H1 (cell line): ENCODE measurements around the gene NKD2. TPM values are rescaled to one million over a fixed set of nuclear protein-coding genes. Genes with fewer than 3 reads are reported as not detected.

Experiments used
- CREB1 ChIP-seq: IDR thresholded peaks from 2 replicates; pipeline ENCODE4 v1.6.1; 2012; ENCODE audit warnings: inconsistent platforms
- EGR1 ChIP-seq: IDR thresholded peaks from 2 replicates; pipeline ENCODE4 v1.6.1; 2011; ENCODE audit warnings: low read depth, low read length, borderline replicate concordance
- JUN ChIP-seq: IDR thresholded peaks from 2 replicates; pipeline ENCODE4 v1.6.1; 2011; ENCODE audit warnings: low read depth, mild to moderate bottlenecking, improper control_type of control experiment, low read length
- KDM1A ChIP-seq: fragments of 200-600, 300-600 bp; sonication (generic); IDR thresholded peaks from 2 replicates; pipeline ENCODE4 v1.7.1; 2016; ENCODE audit warnings: mild to moderate bottlenecking, low read length, borderline replicate concordance
- KDM5A ChIP-seq: fragments of 200-600 bp; IDR thresholded peaks from 2 replicates; pipeline ENCODE4 v1.7.1; 2012; ENCODE audit warnings: mild to moderate bottlenecking, low read length, inconsistent platforms, mixed read lengths
- PHF8 ChIP-seq: fragments of 200-600 bp; sonication (generic); conservative IDR thresholded peaks from 2 replicates; pipeline ENCODE4 v1.7.1; 2012; ENCODE audit warnings: low read depth, mild to moderate bottlenecking, inconsistent platforms, low read length, moderate library complexity
- POU5F1 ChIP-seq: IDR thresholded peaks from 2 replicates; pipeline ENCODE4 v1.6.1; 2011; ENCODE audit warnings: low read depth, mild to moderate bottlenecking, low read length, moderate library complexity
- RNF2 ChIP-seq: fragments of 200-900, 300-1000 bp; sonication (generic); IDR thresholded peaks from 2 replicates; pipeline ENCODE4 v1.7.1; 2016; ENCODE audit warnings: borderline replicate concordance, low read depth, mild to moderate bottlenecking, antibody characterized with exemption, low read length; ENCODE audit not compliant: poor library complexity, severe bottlenecking; ENCODE audit errors: missing control alignments
- TEAD4 ChIP-seq: IDR thresholded peaks from 2 replicates; pipeline ENCODE4 v1.6.1; 2012; ENCODE audit warnings: low read depth, low read length, inconsistent platforms, mixed read lengths
- ZNF274 ChIP-seq: IDR thresholded peaks from 2 replicates; pipeline ENCODE4 v1.7.0; 2012; ENCODE audit warnings: low read length, borderline replicate concordance; ENCODE audit errors: extremely low read depth
- polyA plus RNA-seq, 7 experiments: library from polyadenylated mRNA; depleted of rRNA in 3 of 7; stranded (reverse) in 5 of 7; unstranded in 2 of 7; fragments of >200 nt in 5 of 7; fragments of 200-250 nt in 2 of 7; gene quantifications; 1 replicate in 5 of 7; 2 replicates in 1 of 7; 4 replicates in 1 of 7; pipeline versions ENCODE4 v1.2.1 to v1.2.3, GENCODE V29; 2011 to 2013; ENCODE audit warnings: missing spikeins in 2 of 7, mixed read lengths in 2 of 7
- total RNA-seq: library from RNA; stranded (reverse); fragmentation: NEBNext Ultra II Directional; extraction: Animal tissue kit (Norgen Biotek cat#: 25700); gene quantifications from 2 replicates; pipeline ENCODE4 v1.2.1, GENCODE V29; 2021
- TF ChIP-seq, protein P1 (sequence below): IDR thresholded peaks from 2 replicates; pipeline ENCODE4 v1.6.1; 2011; ENCODE audit warnings: low read length, improper control_type of control experiment

The NKD2 gene
- total and polyA plus RNA-seq, 2 of the 8 experiments (the other 6 are each of a cell fraction or from before 2014, with no cell fraction given): 5.5 to 7.9 TPM

- TF ChIP-seq, protein P1, sequence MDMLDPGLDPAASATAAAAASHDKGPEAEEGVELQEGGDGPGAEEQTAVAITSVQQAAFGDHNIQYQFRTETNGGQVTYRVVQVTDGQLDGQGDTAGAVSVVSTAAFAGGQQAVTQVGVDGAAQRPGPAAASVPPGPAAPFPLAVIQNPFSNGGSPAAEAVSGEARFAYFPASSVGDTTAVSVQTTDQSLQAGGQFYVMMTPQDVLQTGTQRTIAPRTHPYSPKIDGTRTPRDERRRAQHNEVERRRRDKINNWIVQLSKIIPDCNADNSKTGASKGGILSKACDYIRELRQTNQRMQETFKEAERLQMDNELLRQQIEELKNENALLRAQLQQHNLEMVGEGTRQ: no peak
- TF ChIP-seq POU5F1 (no peak), JUN (no peak), CREB1 (no peak), TEAD4 (no peak), RNF2 (no peak), ZNF274 (no peak), KDM1A (no peak), KDM5A (no peak), PHF8 (no peak), EGR1 (no peak)
Observed at GRCh38 chr5:1026700-1027621, 18.4 kb downstream of the NKD2 start (continued).
